WTC11 (cell line): ENCODE measurements around the gene LIMS1. TPM values are rescaled to one million over a fixed set of nuclear protein-coding genes. Genes with fewer than 3 reads are reported as not detected.

Experiments
- ATAC-seq: fragments of 200-7000 bp; cut with Tn5 transposase; 2 replicates; pipeline ENCODE4 v1.10.0; 2021; ENCODE audit warnings: mild to moderate bottlenecking, moderate library complexity
- CTCF ChIA-PET: fragments of 300-600 bp; sonication (Branson Sonifier 250); formaldehyde crosslinking; loops from one replicate; lab custom pipeline; 2021; ENCODE audit warnings: antibody characterized with exemption; lab: Charles Lee
- POLR2A ChIA-PET: fragments of 350-600 bp; sonication (Branson Sonifier 250); formaldehyde crosslinking; loops from one replicate; lab custom pipeline; 2021; ENCODE audit warnings: antibody characterized with exemption; lab: Charles Lee
- DNase-seq: peaks from one replicate; pipeline ENCODE4 v3.0.0; 2021; ENCODE audit warnings: low spot score
- H3K27ac Mint-ChIP-seq: 2 replicates; pipeline ENCODE4 v1.8.0; 2021; ENCODE audit warnings: mixed read lengths
- H3K27me3 Mint-ChIP-seq: 2 replicates; pipeline ENCODE4 v1.8.0; 2021; ENCODE audit warnings: low read depth, mild to moderate bottlenecking, moderate library complexity, mixed read lengths
- H3K36me3 Mint-ChIP-seq: 2 replicates; pipeline ENCODE4 v1.8.0; 2021; ENCODE audit warnings: mixed read lengths
- H3K4me1 Mint-ChIP-seq: 2 replicates; pipeline ENCODE4 v1.8.0; 2022; ENCODE audit warnings: mixed read lengths
- H3K4me3 Mint-ChIP-seq: 2 replicates; pipeline ENCODE4 v1.8.0; 2021; ENCODE audit warnings: mild to moderate bottlenecking, moderate library complexity, mixed read lengths
- H3K9me3 Mint-ChIP-seq: 2 replicates; pipeline ENCODE4 v1.8.0; 2021; ENCODE audit warnings: mixed read lengths
- ETV6 ChIP-seq: sonication (generic); formaldehyde crosslinking; IDR thresholded peaks from 2 replicates; pipeline ENCODE4 v1.8.1; 2022; ENCODE audit warnings: mild to moderate bottlenecking, missing genetic modification reagents
- IRF2 ChIP-seq: sonication (generic); formaldehyde crosslinking; IDR thresholded peaks from 2 replicates; pipeline ENCODE4 v1.8.0; 2022; ENCODE audit warnings: low read depth, missing genetic modification reagents, borderline replicate concordance
- NFYB ChIP-seq: sonication (generic); formaldehyde crosslinking; conservative IDR thresholded peaks from 2 replicates; pipeline ENCODE4 v1.8.0; 2022; ENCODE audit warnings: low read depth, missing genetic modification reagents
- OVOL2 ChIP-seq: fragments of 250-450 bp; sonication (Bioruptor Pico); IDR thresholded peaks from 2 replicates; pipeline ENCODE4 v1.9.0; 2021; ENCODE audit warnings: mild to moderate bottlenecking, borderline replicate concordance
- RORB ChIP-seq: fragments of 250-450 bp; sonication (Bioruptor Pico); IDR thresholded peaks from 2 replicates; pipeline ENCODE4 v1.9.0; 2021; ENCODE audit warnings: mild to moderate bottlenecking
- TP53 ChIP-seq: sonication (generic); formaldehyde crosslinking; IDR thresholded peaks from 2 replicates; pipeline ENCODE4 v1.8.1; 2023; ENCODE audit warnings: mild to moderate bottlenecking, missing genetic modification reagents
- ZNF138 ChIP-seq: sonication (generic); formaldehyde crosslinking; conservative IDR thresholded peaks from 2 replicates; pipeline ENCODE4 v1.8.1; 2022; ENCODE audit warnings: mild to moderate bottlenecking, moderate library complexity, missing genetic modification reagents
- ZNF396 ChIP-seq: fragments of 250-450 bp; sonication (Bioruptor Pico); IDR thresholded peaks from 2 replicates; pipeline ENCODE4 v1.8.0; 2021; ENCODE audit warnings: mild to moderate bottlenecking, moderate library complexity, borderline replicate concordance
- ZNF423 ChIP-seq: fragments of 250-450 bp; sonication (Bioruptor Pico); IDR thresholded peaks from 2 replicates; pipeline ENCODE4 v2.1.2; 2022; ENCODE audit warnings: mild to moderate bottlenecking, moderate library complexity
- total RNA-seq: library from RNA; stranded (reverse); gene quantifications from 3 replicates; pipeline ENCODE4 v1.2.3, GENCODE V29; 2021
- TF ChIP-seq, protein P1 (sequence below): fragments of 250-450 bp; sonication (Bioruptor Pico); IDR thresholded peaks from 2 replicates; pipeline ENCODE4 v1.9.0; 2021; ENCODE audit warnings: mild to moderate bottlenecking
- TF ChIP-seq, protein P2 (sequence below): sonication (generic); formaldehyde crosslinking; IDR thresholded peaks from 2 replicates; pipeline ENCODE4 v1.8.0; 2022; ENCODE audit warnings: mild to moderate bottlenecking, missing genetic modification reagents
- TF ChIP-seq, protein P3 (sequence below): fragments of 250-450 bp; sonication (Bioruptor Pico); IDR thresholded peaks from 2 replicates; pipeline ENCODE4 v1.9.0; 2021; ENCODE audit warnings: mild to moderate bottlenecking, borderline replicate concordance
- TF ChIP-seq, protein P4 (sequence below): fragments of 250-450 bp; sonication (Bioruptor Pico); conservative IDR thresholded peaks from 2 replicates; pipeline ENCODE4 v1.9.0; 2021; ENCODE audit warnings: mild to moderate bottlenecking
- TF ChIP-seq, protein P5 (sequence below): sonication (generic); formaldehyde crosslinking; IDR thresholded peaks from 2 replicates; pipeline ENCODE4 v1.8.1; 2022; ENCODE audit warnings: low read depth, missing genetic modification reagents, borderline replicate concordance
- TF ChIP-seq, protein P6 (sequence below): sonication (generic); formaldehyde crosslinking; IDR thresholded peaks from 2 replicates; pipeline ENCODE4 v1.8.1; 2022; ENCODE audit warnings: low read depth, mild to moderate bottlenecking, moderate library complexity, missing genetic modification reagents, borderline replicate concordance
- TF ChIP-seq, protein P7 (sequence below): sonication (generic); formaldehyde crosslinking; conservative IDR thresholded peaks from 2 replicates; pipeline ENCODE4 v1.8.1; 2023; ENCODE audit warnings: mild to moderate bottlenecking, low read depth, missing genetic modification reagents, moderate library complexity
- TF ChIP-seq, protein P8 (sequence below): sonication (generic); formaldehyde crosslinking; IDR thresholded peaks from 2 replicates; pipeline ENCODE4 v1.8.0; 2023; ENCODE audit warnings: missing genetic modification reagents

LIMS1 gene
- total RNA-seq, 1 experiment from 2014 or later = 50.6 TPM

DNA sequence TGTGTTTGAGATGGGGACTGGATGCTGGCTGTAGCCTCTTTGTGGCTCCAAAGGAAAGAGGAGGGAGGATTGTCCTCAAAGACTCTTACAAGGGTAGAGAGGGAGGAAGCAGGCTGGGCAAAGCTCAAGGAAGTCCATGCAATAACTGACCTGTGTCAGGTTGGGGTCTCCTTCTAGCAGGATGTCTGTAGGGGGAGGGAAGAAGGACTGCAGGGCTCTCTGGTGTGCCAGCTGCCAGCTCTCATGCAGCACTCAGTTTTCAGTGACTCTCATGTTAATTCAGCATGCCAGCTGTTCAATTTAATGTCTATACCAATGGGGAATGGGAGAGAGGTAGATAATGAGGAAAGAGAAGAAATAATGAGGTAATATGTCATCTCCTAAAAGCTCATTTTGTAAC, 99.7 kb downstream of the LIMS1 start (continued):
- TF ChIP-seq, protein P1, sequence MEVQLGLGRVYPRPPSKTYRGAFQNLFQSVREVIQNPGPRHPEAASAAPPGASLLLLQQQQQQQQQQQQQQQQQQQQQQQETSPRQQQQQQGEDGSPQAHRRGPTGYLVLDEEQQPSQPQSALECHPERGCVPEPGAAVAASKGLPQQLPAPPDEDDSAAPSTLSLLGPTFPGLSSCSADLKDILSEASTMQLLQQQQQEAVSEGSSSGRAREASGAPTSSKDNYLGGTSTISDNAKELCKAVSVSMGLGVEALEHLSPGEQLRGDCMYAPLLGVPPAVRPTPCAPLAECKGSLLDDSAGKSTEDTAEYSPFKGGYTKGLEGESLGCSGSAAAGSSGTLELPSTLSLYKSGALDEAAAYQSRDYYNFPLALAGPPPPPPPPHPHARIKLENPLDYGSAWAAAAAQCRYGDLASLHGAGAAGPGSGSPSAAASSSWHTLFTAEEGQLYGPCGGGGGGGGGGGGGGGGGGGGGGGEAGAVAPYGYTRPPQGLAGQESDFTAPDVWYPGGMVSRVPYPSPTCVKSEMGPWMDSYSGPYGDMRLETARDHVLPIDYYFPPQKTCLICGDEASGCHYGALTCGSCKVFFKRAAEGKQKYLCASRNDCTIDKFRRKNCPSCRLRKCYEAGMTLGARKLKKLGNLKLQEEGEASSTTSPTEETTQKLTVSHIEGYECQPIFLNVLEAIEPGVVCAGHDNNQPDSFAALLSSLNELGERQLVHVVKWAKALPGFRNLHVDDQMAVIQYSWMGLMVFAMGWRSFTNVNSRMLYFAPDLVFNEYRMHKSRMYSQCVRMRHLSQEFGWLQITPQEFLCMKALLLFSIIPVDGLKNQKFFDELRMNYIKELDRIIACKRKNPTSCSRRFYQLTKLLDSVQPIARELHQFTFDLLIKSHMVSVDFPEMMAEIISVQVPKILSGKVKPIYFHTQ (CRISPR knock-in tag) = no peak

DNA sequence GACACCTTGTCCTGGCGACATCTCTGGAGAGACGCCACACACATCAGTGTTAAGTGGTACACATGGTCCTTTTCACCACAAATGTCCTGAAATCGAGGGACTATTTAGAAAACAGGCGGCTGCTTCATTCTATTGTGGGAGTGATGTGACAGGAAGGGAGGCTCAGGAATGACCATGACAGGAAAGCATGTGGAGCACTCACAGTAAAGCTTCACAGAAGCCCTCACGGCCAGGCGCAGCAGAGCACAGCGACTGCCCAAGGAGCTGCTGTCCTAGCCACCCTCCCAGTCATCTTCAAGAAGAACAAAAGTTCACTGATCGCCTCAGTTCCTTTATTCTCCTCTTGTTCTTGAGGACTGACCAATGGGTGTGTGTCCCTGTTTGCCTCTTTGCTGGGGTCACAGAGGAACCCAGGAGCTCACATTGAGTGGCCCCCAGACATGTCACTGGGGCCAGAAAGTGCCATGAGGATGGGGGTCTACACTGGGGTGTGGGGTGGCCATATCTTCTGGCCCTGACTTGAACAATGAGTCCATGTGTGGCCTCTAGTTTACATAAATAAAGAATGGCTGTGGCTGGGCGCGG, 100.4 kb downstream of the LIMS1 start:
- no peak for ATAC-seq
- Mint-ChIP-seq H3K27ac (no peak overlapping the region), H3K9me3 (no peaks in the 10 kb centered on the region), H3K4me3 (no peak overlapping the region), H3K36me3 (no peaks in the 10 kb centered on the region), H3K4me1 (peaks cover 38% of the 10 kb centered on the region), H3K27me3 (no peaks in the 10 kb centered on the region)
- POLR2A ChIA-PET = interaction anchor here (0.9 to 1.0 kb wide), 2 partner anchors 12 to 14 kb away, joined by 3 read pairs; no protein-coding TSS in a partner anchor
- DNase-seq = no peak
- TF ChIP-seq IRF2 (CRISPR knock-in tag) = no peak
- TF ChIP-seq ZNF423 (CRISPR knock-in tag) = no peak
- TF ChIP-seq, protein P2, sequence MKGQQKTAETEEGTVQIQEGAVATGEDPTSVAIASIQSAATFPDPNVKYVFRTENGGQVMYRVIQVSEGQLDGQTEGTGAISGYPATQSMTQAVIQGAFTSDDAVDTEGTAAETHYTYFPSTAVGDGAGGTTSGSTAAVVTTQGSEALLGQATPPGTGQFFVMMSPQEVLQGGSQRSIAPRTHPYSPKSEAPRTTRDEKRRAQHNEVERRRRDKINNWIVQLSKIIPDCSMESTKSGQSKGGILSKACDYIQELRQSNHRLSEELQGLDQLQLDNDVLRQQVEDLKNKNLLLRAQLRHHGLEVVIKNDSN (CRISPR knock-in tag) = no peak
- TF ChIP-seq OVOL2 (CRISPR knock-in tag) = no peak
- TF ChIP-seq, protein P3, sequence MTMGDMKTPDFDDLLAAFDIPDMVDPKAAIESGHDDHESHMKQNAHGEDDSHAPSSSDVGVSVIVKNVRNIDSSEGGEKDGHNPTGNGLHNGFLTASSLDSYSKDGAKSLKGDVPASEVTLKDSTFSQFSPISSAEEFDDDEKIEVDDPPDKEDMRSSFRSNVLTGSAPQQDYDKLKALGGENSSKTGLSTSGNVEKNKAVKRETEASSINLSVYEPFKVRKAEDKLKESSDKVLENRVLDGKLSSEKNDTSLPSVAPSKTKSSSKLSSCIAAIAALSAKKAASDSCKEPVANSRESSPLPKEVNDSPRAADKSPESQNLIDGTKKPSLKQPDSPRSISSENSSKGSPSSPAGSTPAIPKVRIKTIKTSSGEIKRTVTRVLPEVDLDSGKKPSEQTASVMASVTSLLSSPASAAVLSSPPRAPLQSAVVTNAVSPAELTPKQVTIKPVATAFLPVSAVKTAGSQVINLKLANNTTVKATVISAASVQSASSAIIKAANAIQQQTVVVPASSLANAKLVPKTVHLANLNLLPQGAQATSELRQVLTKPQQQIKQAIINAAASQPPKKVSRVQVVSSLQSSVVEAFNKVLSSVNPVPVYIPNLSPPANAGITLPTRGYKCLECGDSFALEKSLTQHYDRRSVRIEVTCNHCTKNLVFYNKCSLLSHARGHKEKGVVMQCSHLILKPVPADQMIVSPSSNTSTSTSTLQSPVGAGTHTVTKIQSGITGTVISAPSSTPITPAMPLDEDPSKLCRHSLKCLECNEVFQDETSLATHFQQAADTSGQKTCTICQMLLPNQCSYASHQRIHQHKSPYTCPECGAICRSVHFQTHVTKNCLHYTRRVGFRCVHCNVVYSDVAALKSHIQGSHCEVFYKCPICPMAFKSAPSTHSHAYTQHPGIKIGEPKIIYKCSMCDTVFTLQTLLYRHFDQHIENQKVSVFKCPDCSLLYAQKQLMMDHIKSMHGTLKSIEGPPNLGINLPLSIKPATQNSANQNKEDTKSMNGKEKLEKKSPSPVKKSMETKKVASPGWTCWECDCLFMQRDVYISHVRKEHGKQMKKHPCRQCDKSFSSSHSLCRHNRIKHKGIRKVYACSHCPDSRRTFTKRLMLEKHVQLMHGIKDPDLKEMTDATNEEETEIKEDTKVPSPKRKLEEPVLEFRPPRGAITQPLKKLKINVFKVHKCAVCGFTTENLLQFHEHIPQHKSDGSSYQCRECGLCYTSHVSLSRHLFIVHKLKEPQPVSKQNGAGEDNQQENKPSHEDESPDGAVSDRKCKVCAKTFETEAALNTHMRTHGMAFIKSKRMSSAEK (CRISPR knock-in tag) = no peak
- TF ChIP-seq, protein P4, sequence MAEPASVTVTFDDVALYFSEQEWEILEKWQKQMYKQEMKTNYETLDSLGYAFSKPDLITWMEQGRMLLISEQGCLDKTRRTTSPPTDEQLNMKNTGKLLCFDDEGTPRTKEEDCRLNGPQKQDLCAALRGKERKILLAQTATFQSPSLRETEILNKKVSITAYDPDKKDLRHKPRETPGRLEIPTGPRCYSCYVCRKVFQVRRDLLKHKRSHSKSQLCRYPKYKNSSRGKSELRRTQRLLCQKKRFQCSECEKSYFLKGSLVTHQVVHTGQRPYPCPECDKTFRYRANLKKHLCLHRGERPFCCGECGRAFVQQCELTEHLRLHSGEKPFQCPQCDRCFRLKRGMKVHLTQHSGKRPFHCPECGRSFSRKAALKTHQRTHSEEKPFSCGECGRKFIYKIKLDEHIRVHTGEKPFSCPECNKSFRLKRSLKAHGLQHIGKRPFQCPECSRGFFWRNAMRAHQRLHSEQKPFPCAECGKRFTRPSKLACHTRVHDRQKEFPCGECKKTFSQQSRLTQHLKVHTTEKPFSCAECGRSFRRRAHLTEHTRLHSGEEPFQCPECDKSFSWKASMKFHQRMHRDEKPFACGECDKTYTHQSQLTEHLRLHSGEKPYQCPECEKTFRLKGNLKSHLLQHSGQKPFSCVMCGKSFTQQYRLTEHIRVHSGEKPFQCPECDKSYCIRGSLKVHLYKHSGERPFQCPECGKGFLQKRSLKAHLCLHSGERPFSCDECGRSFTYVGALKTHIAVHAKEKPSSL = no peak
- TF ChIP-seq, protein P5, sequence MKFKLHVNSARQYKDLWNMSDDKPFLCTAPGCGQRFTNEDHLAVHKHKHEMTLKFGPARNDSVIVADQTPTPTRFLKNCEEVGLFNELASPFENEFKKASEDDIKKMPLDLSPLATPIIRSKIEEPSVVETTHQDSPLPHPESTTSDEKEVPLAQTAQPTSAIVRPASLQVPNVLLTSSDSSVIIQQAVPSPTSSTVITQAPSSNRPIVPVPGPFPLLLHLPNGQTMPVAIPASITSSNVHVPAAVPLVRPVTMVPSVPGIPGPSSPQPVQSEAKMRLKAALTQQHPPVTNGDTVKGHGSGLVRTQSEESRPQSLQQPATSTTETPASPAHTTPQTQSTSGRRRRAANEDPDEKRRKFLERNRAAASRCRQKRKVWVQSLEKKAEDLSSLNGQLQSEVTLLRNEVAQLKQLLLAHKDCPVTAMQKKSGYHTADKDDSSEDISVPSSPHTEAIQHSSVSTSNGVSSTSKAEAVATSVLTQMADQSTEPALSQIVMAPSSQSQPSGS (CRISPR knock-in tag) = no peak
- TF ChIP-seq, protein P6, sequence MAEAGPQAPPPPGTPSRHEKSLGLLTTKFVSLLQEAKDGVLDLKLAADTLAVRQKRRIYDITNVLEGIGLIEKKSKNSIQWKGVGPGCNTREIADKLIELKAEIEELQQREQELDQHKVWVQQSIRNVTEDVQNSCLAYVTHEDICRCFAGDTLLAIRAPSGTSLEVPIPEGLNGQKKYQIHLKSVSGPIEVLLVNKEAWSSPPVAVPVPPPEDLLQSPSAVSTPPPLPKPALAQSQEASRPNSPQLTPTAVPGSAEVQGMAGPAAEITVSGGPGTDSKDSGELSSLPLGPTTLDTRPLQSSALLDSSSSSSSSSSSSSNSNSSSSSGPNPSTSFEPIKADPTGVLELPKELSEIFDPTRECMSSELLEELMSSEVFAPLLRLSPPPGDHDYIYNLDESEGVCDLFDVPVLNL (CRISPR knock-in tag) = no peak
- no peak for TF ChIP-seq ZNF396 (CRISPR knock-in tag)
- TF ChIP-seq, protein P7, sequence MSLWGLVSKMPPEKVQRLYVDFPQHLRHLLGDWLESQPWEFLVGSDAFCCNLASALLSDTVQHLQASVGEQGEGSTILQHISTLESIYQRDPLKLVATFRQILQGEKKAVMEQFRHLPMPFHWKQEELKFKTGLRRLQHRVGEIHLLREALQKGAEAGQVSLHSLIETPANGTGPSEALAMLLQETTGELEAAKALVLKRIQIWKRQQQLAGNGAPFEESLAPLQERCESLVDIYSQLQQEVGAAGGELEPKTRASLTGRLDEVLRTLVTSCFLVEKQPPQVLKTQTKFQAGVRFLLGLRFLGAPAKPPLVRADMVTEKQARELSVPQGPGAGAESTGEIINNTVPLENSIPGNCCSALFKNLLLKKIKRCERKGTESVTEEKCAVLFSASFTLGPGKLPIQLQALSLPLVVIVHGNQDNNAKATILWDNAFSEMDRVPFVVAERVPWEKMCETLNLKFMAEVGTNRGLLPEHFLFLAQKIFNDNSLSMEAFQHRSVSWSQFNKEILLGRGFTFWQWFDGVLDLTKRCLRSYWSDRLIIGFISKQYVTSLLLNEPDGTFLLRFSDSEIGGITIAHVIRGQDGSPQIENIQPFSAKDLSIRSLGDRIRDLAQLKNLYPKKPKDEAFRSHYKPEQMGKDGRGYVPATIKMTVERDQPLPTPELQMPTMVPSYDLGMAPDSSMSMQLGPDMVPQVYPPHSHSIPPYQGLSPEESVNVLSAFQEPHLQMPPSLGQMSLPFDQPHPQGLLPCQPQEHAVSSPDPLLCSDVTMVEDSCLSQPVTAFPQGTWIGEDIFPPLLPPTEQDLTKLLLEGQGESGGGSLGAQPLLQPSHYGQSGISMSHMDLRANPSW = no peak
- TF ChIP-seq ZNF138 (CRISPR knock-in tag) = no peak
- no peak for TF ChIP-seq NFYB (CRISPR knock-in tag)
- no peak for TF ChIP-seq RORB
- TF ChIP-seq, protein P8, sequence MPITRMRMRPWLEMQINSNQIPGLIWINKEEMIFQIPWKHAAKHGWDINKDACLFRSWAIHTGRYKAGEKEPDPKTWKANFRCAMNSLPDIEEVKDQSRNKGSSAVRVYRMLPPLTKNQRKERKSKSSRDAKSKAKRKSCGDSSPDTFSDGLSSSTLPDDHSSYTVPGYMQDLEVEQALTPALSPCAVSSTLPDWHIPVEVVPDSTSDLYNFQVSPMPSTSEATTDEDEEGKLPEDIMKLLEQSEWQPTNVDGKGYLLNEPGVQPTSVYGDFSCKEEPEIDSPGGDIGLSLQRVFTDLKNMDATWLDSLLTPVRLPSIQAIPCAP = no peak
- no peak for TF ChIP-seq TP53 (CRISPR knock-in tag)
- TF ChIP-seq ETV6 (CRISPR knock-in tag) = no peak
- CTCF ChIA-PET = interaction anchor here (0.5 to 5.3 kb wide), 6 partner anchors 10 to 45 kb away, joined by 3 to 61 read pairs (median 4); no protein-coding TSS in a partner anchor
